NB4 (cell line): ENCODE measurements around the gene SEMA5B.

Experiments used
- DNase-seq: peaks from one replicate; pipeline ENCODE4 v3.0.0; 2010; ENCODE audit warnings: low read depth
- H3K4me3 ChIP-seq: one replicate; pipeline ENCODE4 v1.5.1; 2011; ENCODE audit warnings: mild to moderate bottlenecking, low read depth, low read length, moderate library complexity
- CTCF ChIP-seq: IDR thresholded peaks from one replicate; pipeline ENCODE4 v1.5.1; 2012; ENCODE audit warnings: low read depth, low read length
- MYC ChIP-seq: IDR thresholded peaks from 2 replicates; pipeline ENCODE4 v1.6.1; 2011; ENCODE audit warnings: low read depth, low read length
- POLR2A ChIP-seq: IDR thresholded peaks from 2 replicates; pipeline ENCODE4 v1.6.1; 2011; ENCODE audit warnings: mild to moderate bottlenecking; ENCODE audit not compliant: insufficient read length; ENCODE audit errors: extremely low read depth
- TF ChIP-seq, protein P1 (sequence below): IDR thresholded peaks from 2 replicates; pipeline ENCODE4 v1.6.1; 2011; ENCODE audit warnings: low read depth, low read length

The SEMA5B gene

DNA sequence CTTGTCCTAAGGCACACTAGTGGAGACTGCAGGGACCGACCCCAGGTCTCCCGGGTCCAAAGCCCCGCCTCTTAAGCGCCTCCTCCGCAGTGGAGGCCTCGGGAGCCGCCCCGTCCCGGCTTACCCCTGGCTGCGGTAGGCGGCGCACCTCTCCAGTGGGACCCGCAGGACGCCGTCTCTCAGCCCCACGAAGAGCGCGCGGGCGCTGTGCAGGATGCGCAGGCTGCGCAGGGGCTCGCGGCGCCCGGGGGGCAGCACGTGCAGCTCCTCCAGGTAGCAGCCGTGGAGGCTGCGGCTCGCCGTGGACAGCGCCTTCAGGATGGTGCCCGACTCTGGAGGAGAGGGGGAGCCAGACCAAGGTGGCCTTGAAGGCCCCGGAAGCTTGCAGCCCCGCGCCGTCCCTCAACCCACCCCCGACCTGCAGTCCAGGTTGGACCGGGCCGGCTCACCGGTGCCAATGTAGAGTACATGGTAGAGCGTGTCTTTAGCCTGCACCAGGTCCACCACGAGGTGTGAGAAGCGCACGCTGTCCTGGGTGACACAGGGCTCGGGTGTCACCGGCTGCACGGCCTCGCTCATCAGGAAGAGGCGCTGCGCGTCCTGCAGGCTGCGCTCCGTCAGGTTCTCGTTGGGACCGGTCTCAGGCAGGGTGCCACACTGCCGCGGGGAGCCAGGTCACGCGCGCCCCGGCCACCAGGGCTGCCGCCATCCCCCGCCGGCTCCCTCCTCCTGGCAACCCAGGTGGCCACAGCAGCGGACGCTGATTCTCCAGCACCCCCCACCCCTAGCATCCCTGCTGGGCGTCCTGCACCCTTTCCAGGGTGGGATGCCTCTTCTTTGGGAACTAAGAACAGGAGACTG is 105.5 kb downstream of the SEMA5B start:
- TF ChIP-seq MYC: no peak
- TF ChIP-seq, protein P1, sequence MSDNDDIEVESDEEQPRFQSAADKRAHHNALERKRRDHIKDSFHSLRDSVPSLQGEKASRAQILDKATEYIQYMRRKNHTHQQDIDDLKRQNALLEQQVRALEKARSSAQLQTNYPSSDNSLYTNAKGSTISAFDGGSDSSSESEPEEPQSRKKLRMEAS: no peak
- no peak for TF ChIP-seq CTCF
- TF ChIP-seq POLR2A: no peak
- peak; percentile 28 for DNase-seq
- no peak overlapping the region for H3K4me3 ChIP-seq

DNA sequence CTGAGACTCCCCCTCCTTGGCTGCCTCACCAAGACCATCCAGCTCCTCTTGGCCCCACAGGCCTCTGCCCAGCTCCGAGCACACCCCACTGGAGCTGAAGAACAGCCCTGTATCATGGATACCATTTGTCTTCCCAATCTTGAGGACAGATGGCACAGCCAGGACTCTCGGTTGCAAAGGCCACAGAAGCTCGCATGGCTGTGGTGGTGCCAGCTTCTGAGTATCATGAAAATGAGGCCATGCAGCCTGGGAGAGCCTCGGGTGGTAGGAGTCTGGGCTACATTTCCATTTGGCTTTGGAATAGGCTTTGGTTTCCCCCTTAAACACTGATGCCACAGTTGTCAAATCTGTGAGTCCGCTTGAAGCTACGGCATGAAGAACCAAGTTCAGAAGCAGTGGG is 106.6 kb downstream of the SEMA5B start:
- no peak for DNase-seq
- H3K4me3 ChIP-seq: no peak overlapping the region
- TF ChIP-seq CTCF: no peak
- TF ChIP-seq MYC: no peak
- TF ChIP-seq, protein P1: no peak
- TF ChIP-seq POLR2A: no peak

DNA sequence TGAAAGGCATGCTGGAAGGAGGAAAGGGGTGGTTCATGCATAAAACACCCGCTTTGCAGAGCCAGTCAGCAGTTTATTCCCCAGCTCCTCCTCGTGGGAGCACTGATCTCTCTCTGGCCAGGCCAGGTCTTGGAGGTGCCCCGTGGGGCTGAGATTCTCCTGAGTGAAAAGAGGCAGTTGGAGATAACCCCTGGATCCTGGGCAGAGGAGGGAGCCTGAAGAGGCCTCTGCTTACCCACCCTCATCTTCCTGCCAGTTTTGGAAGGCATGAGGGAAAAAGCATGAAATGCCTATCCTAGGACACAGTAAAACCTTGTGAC is 108.3 kb downstream of the SEMA5B start:
- DNase-seq: no peak
- TF ChIP-seq CTCF (no peak), MYC (no peak)
- TF ChIP-seq, protein P1: no peak
- no peak overlapping the region for H3K4me3 ChIP-seq

DNA sequence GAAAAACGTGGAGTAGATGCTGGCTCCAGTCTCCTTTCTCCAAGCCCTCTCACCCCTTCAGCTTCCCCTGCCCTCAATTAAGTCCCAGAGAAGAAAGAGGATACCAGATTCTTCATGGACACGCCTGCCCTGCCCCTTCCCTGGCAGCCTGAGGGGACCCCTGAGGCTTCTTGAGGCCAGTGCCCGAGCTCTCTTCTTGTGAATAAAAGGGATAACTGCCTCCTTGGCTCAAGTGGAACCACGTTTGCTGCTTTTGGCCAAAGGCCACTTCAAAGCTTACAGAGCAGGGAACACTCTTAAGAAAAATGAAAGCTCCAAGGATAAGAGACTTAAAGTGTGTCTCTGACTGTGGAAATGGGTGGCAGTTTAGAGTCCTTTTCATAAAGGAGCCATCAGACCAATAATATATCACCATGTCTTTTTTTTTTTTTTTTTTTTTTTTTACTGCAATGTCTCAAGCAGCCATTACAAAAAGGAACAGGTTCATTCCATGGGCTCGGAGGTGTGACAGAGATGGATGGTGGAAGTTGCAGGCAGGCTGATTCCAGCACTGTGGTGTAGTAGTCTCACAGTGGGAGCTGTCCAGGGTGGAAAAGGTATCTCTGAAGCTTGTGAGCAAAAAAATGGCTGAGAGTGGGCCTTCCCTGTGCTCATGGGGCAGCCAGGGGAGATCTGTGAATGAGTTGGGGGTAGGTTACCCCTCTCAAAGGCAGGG is 108.8 kb downstream of the SEMA5B start:
- TF ChIP-seq POLR2A (no peak), CTCF (no peak), MYC (no peak)
- TF ChIP-seq, protein P1: no peak
- H3K4me3 ChIP-seq: no peak overlapping the region
- no peak for DNase-seq

DNA sequence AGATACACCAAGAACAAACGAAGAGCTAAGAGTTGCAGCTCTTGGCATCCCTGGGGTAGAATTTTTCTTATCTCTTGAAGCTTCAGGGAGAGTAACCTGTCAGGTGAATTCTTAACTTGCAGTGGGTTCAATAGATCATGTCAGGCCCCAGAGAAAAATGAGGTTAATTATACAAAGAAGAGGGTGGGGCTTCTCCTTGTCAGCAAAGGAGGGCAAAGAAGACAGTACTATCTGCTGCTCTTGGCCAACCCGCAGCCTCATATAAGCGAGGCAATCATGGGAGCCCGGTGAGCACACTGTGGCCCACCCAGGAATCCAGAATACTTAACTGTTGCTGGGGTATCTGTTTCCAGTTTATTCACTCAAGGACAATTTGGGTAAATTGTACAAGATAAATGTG is 110.2 kb downstream of the SEMA5B start:
- no peak overlapping the region for H3K4me3 ChIP-seq
- TF ChIP-seq POLR2A: no peak
- TF ChIP-seq, protein P1: no peak
- no peak for TF ChIP-seq MYC
- no peak for TF ChIP-seq CTCF
- no peak for DNase-seq
